Measurements from ENCODE around the gene BRD1.

Gene BRD1

GRCh38 chr22:49845241-49845640 lies 17.6 kb upstream of the BRD1 start:
- TF ChIP-seq NFIC (IDR thresholded peaks at IDR 0.05) (no peak), USF1 (IDR thresholded peaks at IDR 0.05) (no peak), MAX (IDR thresholded peaks at IDR 0.05) (no peak), TCF12 (IDR thresholded peaks at IDR 0.05; ENCODE audit: low read depth) (no peak), FOXM1 (IDR thresholded peaks at IDR 0.05; ENCODE audit: borderline replicate concordance, low read depth) (no peak), CREB1 (IDR thresholded peaks at IDR 0.05; ENCODE audit: low read depth) (no peak), TEAD4 (IDR thresholded peaks at IDR 0.05) (no peak), RAD21 (IDR thresholded peaks at IDR 0.05; ENCODE audit: low read depth) (no peak), YY1 (IDR thresholded peaks at IDR 0.05; ENCODE audit: low read depth) (no peak), TAF1 (IDR thresholded peaks at IDR 0.05; ENCODE audit: low read depth) (no peak)

DNA sequence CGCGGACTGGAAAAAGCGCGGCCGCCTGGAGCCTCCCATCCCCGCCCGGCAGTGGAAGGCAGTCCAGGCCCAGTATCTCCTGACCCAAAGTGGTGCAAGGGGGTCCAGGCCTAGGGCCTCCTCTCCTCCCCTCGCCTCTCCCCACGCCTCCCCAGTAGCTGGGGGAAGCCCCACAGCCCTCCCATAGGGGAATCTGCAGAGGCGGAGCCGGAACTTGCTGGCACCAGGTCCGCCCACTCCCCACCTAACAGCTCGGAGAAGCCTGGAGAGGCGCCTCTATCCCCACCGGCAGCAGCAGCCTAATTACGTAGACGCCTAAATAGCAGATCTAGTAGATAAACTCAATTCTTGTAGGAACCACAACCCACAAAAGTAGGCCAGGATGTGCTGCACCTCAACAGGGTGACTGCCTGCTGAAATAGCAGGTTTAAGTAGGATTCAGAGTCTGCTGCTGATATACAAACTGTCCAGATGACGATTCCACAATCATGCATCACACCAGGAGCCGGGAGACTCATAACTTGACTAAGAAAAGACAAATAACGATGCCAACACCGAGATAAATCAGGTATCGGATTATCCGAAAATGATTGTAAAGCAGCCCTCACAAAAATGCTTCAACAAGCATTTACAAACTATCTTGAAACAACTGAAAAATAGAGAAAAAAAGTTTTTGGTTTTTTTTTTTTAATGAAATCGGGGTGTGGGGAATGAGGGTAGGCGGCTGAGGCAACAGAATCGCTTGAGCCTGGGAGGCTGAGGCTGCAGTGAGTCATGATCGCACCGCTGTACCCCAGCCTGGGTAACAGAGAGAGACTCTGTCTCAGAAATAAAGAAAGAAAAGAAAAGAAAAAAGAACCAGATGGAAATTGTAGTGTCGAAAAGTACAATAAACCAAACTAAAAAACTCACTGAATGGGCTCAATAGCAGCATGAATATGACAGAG lies 11.4 kb upstream of the BRD1 start:
- TF ChIP-seq MAX (IDR thresholded peaks at IDR 0.05) = no peak
- no peak for TF ChIP-seq CREB1 (IDR thresholded peaks at IDR 0.05; ENCODE audit: low read depth)
- TF ChIP-seq REST (IDR thresholded peaks at IDR 0.05; ENCODE audit: low read depth) = no peak
- TF ChIP-seq NFIC (IDR thresholded peaks at IDR 0.05) = no peak
- no peak for TF ChIP-seq USF1 (IDR thresholded peaks at IDR 0.05)
- TF ChIP-seq RAD21 (IDR thresholded peaks at IDR 0.05; ENCODE audit: low read depth) = no peak
- no peak for TF ChIP-seq TAF1 (IDR thresholded peaks at IDR 0.05; ENCODE audit: low read depth)
- TF ChIP-seq YY1 (IDR thresholded peaks at IDR 0.05; ENCODE audit: low read depth) = no peak
- no peak for TF ChIP-seq ZBTB7A (IDR thresholded peaks at IDR 0.05; ENCODE audit: low read depth)
- no peak for TF ChIP-seq TEAD4 (IDR thresholded peaks at IDR 0.05)
- TF ChIP-seq FOXM1 (IDR thresholded peaks at IDR 0.05; ENCODE audit: borderline replicate concordance, low read depth) = no peak
- TF ChIP-seq EGR1 (IDR thresholded peaks at IDR 0.05) = no peak
- no peak for TF ChIP-seq TCF12 (IDR thresholded peaks at IDR 0.05; ENCODE audit: low read depth)
- TF ChIP-seq CEBPB (IDR thresholded peaks at IDR 0.05) = no peak
- TF ChIP-seq EP300 (IDR thresholded peaks at IDR 0.05; ENCODE audit: borderline replicate concordance) = no peak

GRCh38 chr22:49833340-49834007 lies 5.8 kb upstream of the BRD1 start:
- TF ChIP-seq NFIC (IDR thresholded peaks at IDR 0.05) (no peak), ZBTB7A (IDR thresholded peaks at IDR 0.05; ENCODE audit: low read depth) (no peak), CEBPB (IDR thresholded peaks at IDR 0.05) (peak; percentile 77), CREB1 (IDR thresholded peaks at IDR 0.05; ENCODE audit: low read depth) (no peak), TAF1 (IDR thresholded peaks at IDR 0.05; ENCODE audit: low read depth) (no peak), FOXM1 (IDR thresholded peaks at IDR 0.05; ENCODE audit: borderline replicate concordance, low read depth) (no peak), TCF12 (IDR thresholded peaks at IDR 0.05; ENCODE audit: low read depth) (no peak), MAX (IDR thresholded peaks at IDR 0.05) (peak; percentile 51; the same call in 1 of the 2 replicates), RAD21 (IDR thresholded peaks at IDR 0.05; ENCODE audit: low read depth) (no peak), REST (IDR thresholded peaks at IDR 0.05; ENCODE audit: low read depth) (no peak)

DNA sequence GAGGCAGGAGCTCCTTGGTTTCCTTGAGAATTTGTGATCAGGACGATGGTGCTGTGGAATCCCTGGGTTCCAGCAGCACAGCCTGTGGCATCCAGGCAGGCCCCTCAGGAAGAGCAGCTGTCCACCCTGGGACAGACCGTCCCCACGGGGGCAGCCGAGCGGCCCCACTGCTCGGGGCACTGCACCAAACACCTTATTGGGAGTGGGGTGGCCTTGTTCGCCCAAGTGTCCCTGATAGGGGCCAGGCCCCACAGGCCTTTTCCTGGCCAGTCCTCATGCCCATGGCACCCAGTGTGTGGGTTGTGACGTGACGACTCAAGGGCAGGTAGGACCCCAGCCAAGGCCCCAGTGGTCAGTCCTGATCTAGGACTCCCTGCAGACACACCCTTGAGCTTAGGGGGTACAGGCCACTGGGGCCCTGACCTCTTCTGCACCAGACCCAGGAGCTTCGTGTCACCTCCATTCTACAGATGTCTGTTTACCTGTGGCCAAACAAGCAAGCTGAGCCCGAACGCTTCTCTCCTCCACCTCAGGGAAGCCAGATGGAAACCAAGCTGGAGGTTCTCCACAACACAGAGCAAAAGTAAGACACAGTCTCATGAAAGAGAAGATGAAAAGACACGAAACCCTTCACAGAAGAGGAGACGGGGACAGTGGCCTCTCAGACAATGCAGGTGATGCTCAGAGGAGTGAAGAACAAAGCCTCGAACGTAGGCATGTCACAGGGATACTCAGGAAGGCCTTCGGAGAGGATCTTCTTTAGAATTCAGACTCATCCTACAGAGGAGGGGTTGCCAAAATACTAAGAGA lies 1.6 kb upstream of the BRD1 start:
- TF ChIP-seq ZBTB7A (IDR thresholded peaks at IDR 0.05; ENCODE audit: low read depth) (no peak), RAD21 (IDR thresholded peaks at IDR 0.05; ENCODE audit: low read depth) (no peak), REST (IDR thresholded peaks at IDR 0.05; ENCODE audit: low read depth) (no peak)
